CD4-positive, alpha-beta T cell treated with Interferon gamma for 1 hour (primary cell): ENCODE data around the gene ZNRF4.
"Not testable (repeated sequence)": the region's sequence is repeated elsewhere in the genome, so short reads cannot be mapped to it uniquely, and the experiment has no call there.

Source experiments
- DNase-seq: peaks from one replicate; pipeline ENCODE4 v3.0.0-alpha.2; 2020

Gene ZNRF4, protein sequence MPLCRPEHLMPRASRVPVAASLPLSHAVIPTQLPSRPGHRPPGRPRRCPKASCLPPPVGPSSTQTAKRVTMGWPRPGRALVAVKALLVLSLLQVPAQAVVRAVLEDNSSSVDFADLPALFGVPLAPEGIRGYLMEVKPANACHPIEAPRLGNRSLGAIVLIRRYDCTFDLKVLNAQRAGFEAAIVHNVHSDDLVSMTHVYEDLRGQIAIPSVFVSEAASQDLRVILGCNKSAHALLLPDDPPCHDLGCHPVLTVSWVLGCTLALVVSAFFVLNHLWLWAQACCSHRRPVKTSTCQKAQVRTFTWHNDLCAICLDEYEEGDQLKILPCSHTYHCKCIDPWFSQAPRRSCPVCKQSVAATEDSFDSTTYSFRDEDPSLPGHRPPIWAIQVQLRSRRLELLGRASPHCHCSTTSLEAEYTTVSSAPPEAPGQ

DNA sequence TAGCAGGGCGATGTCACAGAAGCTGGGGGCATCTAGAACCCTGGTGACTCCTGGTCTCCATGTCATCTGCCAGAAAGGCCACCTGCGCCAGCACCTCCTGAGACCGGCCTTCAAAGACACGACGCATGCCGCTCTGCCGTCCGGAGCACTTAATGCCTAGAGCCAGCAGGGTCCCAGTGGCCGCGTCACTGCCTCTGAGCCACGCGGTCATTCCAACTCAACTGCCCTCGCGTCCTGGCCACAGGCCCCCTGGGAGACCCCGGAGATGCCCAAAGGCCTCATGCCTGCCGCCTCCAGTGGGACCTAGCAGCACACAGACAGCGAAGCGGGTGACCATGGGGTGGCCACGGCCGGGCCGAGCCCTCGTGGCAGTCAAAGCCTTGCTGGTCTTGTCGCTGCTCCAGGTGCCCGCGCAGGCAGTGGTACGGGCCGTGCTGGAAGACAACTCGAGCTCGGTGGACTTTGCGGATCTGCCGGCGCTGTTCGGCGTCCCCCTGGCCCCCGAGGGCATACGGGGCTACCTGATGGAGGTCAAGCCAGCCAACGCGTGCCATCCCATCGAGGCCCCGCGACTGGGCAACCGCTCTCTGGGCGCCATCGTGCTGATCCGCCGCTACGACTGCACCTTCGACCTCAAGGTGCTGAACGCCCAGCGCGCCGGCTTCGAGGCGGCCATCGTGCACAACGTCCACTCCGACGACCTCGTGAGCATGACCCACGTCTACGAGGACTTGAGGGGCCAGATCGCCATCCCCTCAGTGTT is at the start of gene ZNRF4:
ZNRF4 (plus strand) TSS at position 51 of the 763 bp plus-strand sequence; CDS start at position 126, 75 bp downstream.
- no peak for DNase-seq

DNA sequence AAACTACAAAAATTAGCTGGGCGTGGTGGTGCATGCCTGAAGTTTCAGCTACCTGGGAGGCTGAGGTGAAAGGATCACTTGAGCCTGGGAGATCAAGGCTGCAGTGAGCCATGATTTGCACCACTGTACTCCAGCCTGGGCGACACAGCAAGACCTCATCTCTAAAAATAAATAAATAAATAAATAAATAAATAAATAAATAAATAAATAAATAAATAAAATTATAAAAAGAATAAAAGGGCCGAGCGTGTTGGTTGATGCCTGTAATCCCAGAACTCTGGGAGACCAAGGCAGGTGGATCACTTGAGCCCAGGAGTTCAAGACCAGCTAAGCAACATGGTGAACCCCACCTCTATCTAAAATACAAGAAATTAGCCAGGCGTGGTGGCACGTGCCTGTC is 49.0 kb upstream of the ZNRF4 start:
- DNase-seq: not testable (repeated sequence)

DNA sequence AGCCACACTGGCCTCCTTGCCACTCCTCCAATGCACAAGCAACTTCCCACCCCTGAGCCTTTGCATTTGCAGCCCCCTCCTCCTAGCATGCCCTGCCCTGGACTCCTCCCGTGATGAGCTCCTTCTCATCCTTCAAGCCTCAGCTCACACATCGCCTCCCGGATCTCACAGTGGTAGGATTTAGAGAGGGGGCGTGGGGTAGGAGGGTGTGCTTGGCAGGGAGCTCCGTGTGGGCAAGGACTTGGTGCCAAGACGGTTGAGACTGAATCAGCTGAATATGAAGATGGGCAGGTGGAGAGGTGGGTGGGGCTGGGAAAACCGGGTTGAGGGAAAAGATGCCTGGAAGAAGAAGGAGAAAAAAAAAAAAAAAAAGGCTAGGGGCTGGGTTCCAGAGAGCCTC is 48.4 kb upstream of the ZNRF4 start:
- no peak for DNase-seq

DNA sequence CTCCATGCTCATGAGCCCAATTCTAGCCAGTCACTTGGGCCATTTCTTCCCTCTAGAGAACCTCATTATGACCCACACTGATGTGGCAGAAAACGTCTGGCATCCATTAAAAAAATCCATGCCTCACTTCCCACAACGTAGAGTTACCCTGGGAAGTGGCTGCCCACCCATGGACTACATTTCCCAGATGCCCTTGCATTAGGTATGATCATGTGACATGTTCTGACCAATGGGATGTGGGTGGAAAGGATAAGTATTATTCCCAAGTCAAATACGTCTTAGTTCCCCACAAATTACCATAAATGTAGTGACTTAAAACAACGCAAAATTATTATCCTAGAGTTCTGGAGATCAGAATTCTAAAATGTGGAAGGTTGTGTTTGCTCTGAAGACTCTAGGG is 47.9 kb upstream of the ZNRF4 start:
- no peak for DNase-seq

DNA sequence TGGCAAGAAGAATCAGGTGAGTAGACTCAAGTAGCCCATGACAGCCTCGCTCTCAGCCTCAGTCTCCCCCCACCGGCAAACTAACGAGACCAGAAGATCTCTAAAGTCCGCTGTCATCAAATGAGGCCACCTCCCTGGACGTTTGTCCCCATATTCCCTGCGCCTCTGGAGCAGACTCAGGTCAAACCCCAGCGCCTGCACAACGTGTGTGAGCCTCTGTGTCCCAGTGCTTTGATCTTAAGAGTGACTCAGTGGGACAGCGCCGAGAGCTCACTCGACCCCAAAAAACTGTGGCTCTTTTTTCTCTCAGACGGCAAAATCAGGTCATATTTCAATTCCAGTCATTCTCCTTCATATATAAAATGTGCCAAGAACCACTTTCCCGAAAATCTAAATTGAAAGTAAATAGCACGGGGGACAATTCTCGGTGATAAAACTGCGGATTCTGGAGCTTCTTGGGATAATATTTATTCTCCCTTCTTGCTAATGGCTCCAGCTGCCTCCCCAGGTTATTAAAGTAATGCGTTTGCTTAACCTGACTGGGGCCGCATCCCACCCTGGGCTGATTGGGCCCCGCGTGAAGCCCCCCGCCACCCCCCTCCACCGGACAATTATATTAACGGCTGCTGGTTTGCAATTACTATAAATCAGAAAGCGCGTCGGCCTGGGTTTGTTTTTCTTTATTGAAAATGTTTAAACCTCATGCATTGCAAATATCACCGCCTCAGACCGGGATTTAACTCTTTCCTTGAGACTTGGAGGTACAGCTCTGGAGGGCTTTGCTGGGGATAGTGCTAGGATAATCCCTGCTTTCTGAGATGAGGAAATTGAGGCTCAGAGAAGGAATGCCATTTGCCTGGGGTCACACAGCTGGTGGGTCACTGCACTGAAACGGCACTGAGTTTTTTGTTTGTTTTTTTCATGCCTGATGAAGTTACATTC is 37.5 kb upstream of the ZNRF4 start:
- DNase-seq: no peak

DNA sequence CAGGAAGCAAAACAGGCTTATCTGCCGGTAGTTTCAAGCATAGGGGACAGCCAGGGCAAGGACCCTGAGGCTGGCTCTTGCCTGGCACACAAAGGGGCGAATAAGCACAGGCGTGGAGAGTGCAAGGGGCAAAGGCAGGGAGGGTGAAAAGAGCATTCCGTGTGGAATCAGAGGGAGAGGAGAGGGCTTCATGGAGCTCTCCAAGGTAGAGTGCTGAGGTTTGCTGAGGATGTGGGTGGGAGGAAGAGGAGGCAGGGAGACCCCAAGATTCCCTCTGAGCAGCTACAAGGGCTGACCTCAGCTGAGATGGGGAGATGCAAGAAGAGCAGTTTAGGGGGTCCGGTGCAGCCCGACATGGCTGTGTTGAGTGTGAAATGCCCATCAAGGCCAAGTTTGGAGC is 36.5 kb upstream of the ZNRF4 start:
- DNase-seq: no peak

DNA sequence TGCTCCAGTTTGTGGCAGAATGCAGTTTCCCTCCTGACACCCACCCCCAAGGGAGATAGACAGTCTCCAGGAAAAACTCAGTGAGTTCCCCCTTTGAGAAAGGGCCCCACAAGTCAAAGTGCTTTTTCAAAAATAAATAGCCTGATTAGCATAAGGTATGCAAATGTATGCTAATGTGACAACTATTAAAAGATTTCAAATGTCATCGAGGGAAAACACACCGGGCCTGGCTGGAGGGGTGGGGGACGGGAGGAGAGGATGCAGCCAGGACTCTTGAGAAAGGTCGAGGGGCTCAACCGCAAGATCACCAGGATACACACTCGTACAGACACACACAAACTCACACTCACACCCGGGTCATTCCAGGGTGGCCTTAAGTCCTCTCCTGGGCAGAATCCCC is 34.3 kb upstream of the ZNRF4 start:
- no peak for DNase-seq

DNA sequence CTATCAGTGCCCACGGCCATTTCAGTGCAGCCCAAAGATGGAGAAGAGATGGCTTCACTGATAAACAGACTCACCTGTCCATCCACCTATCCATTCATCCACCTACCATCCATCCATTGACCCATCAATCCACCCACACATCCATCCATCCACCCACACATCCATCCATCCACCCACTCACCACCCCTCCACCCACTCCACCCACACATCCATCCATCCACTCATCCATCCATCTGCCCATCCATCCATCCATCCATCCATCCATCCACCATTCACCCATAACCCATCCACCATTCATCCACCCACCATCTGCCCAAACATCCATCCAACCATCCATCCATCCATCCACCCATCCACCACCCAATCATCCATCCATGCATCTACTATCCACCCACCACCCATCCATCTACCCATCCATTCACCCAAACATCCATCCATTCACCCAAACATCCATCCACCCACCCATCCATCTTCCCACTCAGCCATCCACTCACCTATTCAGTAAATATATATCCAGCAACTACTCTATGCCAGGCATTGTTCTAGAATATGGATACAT is 31.6 kb upstream of the ZNRF4 start:
- no peak for DNase-seq

DNA sequence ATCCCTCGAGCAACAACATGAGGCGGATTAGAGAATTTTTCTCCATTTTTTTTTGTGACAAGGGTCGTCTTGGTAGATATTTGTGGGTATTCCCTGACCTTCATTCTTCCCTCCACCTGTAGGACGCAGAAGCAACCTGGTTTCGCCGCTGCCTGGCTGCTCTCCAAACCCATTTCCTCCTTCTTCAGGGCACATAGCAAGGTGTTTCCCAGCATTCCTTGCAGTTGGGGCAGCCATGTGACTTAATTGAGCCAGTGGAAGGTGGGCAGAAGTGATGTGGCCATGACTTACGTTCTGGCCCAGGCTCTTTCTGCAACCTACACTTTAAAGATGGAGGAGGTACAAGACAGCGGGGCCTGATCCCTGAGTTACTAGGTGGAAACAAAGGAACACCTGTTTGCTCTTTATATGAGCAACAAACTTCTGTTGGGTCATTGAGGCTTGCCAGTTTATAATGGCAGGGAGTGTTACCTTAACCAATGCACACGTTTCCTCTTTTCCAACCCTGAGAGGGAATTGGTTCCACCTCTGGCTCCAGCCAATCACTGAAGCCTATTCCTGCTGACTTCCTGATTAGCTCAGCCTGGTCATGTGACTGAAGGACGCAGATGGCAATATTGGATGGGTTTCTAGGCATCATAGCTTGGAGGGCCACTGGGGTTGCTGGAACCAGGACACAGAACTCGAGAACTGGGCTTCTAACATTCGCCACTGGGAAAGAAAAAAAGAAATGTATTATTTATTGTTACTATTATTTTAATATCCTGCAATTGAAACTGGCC is 30.8 kb upstream of the ZNRF4 start:
- no peak for DNase-seq

DNA sequence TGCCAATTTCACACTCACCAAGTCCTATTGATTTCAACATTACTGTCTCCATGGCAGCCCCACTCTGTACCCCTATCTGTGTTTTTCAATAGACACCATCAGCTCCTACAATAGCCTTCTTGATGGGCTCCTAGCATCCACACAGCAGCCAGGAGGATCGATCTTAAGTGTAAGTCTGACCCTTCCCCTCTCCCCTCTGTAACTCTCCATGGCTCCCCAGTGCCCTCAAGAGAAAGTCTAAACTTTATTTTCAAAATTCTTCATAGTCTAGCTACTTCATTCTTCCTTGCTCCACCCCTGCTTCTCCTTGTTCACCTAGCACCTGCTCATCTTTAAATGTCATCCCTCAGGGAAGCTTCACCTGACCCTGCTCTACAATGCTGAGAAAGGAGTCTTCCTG is 30.0 kb upstream of the ZNRF4 start:
- DNase-seq: no peak

DNA sequence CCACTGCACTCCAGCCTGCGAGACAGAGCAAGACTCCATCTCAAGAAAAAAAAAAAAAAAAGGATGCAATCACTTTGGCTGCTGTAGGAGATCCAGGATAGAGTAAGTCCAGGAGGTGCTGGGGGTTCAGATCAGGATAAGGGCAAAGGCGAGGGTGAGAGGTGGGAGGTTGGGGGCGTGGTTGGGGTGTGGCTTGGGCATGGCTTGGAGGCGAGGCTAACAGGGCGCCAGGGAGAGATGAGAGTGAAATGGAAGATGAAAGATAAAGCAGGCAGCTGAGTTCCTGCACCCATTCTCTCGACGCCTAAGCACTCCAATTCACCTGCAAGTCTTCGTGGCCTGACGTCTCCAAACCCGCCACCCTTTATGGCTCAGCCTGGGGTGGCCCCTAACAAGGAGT is 25.0 kb upstream of the ZNRF4 start:
- DNase-seq: no peak

DNA sequence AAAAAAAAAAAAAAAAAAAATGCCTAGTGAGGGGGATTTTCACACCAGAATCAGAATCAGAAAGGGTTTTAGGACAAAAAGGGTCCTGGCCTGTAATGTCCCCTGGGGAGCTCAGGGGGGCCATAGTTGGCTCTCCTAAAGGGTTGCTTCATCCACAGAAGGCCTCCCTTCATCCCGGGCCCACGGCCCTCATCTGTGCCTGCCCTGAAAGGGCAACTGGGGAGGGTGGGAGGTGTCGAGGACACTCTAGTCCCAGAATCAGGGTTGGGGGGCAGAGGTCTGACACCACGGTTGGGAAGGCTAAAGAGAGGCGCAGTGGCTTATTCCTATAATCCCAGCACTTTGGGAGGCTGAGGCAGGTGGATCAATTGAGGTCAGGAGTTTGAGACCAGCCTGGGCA is 22.5 kb upstream of the ZNRF4 start:
- no peak for DNase-seq

DNA sequence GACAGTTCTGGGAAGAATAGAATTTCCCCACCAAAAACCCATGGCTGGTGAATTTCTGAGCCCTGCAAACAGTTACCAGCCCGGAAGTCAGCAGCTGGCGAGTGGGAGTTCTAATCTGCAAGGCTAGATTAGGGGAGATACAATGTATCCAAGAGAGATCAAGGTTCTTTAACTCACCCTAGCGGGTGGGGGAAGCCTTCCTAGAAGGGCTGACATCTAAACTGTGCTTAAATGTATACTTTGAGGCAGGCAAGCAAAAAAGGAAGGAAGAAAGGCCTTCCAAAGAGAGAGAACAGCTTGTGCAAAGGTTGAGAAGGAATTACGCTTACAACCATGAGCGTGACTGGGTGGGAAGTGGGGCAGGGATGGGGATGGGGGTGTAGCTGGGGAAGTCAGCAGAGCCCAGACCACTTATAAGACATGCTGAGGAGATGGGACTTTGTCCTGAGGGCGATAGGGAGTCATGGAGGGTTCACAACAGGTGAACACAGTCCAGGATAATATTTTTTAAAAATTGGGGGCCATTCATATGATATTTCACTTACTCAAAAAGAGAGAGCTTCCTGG is 20.8 kb upstream of the ZNRF4 start:
- no peak for DNase-seq

DNA sequence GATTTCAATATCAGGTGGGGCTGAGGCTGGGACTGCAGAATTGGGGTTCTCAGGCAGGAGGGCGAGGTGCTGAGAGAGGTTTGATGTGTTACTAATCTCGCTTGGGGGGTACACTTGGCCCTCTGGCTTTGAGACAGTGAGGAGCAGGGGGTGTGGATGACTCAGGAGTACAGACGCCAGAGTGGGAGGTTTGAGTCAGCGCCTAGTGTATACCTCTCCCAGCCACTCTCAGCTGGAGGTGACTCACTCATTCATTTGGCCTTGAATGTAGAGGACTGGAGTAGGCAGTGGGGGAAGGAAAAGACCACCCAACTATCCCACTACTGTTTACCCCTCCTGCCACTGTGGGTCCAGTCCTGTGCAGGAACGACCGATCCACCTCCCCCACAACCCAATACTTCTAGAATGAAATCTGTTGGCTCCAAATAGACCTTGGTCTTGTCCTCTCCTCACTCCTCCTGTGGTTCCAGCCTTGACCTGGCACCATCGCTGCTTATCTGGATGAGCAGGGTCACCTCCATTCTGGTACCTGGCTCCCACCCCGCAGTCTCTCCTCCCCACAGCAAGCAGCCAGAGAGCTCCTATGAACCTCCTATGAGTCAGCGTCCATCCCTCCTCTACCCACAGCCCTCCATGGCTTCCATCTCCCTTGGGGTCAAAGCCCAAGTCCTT is 20.1 kb upstream of the ZNRF4 start:
- no peak for DNase-seq

DNA sequence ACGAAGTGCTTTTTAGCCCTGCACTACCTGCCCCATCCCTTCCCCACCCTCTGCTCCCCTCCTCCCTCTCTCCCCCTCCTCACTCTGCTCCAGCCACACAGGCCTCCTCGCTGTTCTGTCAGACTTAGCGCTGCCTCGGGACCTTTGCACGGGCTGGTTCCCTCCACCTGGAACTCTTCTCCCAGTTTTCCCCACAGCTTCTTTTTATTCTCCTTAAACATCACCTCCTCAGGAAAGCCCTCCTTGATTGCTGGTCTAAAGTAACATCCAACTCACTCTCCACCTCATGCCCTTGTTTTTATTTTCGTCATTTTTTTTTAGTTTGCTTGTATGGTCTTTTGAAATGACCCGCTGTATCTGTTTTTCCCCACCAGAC is 19.6 kb upstream of the ZNRF4 start:
- DNase-seq: no peak

DNA sequence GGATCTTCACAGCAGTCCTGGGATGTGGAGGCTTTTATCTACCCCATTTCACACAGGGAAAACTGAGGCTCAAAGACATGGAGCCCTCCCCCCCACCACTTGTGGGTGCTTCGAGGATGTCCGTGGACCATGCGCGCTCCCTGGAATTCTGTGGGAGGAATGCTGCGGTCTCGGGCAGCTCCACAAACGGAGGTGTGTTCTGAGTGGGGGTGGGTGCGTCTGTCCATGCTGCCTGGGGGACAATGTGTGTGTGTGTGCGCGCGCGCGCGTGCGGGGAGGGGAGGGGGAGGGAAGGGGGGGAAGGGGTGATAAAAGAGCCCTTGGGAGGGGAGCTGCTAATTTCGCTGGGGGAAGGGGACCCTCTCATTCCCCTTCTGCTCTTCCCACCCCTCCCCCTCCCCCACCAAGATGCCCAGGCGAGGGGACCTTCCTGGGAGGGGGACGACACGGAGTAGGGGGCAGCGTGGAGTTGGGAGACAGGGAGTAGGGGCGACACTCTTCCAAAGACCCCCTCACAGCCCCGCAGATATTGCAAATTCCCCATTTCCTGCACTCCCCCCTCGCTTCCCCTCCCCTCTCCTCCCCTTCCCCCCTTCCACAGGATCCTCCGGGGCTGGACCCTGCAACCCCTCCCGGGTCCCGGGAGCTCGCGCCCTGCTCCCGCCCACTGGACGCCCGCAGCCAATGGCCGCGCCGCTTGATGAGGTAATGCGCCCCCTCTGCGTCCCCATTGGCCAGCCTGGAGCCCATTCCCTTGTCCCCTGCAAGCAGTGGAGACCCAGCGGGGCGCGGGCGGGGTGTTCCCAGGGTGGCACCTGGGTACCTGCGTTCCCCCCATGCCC is 18.9 kb upstream of the ZNRF4 start:
- no peak for DNase-seq

DNA sequence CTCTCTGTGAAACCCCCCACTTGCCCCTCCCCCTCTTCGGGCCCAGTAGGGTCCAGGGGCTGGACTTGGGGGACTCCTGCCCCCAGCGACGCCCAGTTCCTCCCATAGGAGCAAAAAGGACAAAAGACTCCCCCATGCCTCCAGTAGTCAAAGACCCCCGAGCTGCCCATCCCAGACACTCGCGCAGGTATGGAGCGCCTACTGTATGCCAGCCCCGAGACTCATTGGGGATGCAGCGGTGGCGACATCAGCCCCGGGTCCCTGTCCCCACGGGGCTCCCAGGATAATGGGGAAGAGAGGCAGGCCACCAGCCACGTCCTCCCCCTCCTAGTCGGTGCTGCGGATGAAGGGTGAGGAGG is 18.3 kb upstream of the ZNRF4 start:
- DNase-seq: no peak

DNA sequence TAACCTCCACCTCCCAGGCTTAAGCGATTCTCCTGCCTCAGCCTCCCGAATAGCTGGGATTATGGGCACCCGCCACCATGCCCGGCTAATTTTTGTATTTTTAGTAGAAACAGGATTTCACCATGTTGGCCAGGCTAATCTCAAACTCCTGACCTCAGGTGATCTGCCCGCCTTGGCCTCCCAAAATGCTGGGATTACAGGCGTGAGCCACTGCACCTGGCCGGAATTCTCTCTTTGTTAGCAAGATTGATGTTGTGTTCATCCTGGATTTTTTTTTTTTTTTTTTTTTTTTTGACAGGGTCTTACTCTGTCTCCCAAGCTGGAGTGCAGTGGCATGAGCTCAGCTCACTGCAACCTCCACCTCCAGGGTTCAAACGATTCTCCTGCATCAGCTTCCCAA is 16.5 kb upstream of the ZNRF4 start:
- DNase-seq: not testable (repeated sequence)

DNA sequence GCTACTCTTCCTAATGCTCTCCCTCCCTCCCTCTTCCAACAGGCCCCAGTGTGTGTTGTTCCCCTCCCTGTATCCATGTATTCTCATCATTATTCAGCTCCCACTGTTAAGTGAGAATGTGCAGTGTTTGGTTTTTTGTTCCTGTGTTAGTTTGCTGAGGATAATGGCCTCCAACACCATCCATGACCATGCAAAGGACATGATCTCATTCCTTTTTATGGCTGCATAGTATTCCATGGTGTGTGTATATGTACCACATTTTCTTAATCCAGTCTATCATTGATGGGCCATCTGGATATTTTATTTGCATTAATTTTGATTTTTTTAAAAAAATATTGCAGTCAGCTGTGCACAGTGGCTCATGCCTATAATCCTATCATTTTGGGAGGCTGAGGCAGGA is 15.8 kb upstream of the ZNRF4 start:
- no peak for DNase-seq

DNA sequence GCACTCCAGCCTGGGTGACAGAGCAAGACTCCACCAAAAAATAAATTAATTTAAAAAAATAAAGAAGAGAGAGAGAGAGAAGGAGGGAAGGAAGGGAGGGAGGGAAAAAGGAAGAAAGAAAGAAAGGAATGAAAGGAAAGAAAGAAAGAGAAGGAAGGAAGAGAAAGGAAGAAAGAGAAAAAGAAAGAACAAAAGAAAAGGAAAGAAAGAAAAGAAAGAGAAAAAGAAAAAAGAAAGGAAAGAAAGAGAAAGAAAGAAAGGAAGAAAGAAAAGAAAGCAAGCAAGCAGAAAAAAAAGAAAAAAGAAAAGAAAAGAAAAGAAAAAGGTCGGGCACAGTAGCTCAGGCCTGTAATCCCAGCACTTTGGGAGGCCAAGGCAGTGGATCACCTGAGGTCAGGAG is 14.9 kb upstream of the ZNRF4 start:
- DNase-seq: no peak
